ACHN (cell line): ENCODE measurements around the gene OTOF.
"Not testable (repeated sequence)": the region's sequence is repeated elsewhere in the genome, so short reads cannot be mapped to it uniquely, and the experiment has no call there.

Source experiments
- DNase-seq: peaks from one replicate; pipeline ENCODE4 v3.0.0-alpha.2; 2015
- in situ Hi-C: cut with HindIII; loops from 2 replicates; pipeline ENCODE4 v1.10.0; 2017; ENCODE audit warnings: low sequenced_read_pairs, low pct_ligation_motif_present, low pct_unique_long_range_greater_than_20kb

The OTOF gene

GRCh38 chr2:26471766-26472706 lies 5.9 kb downstream of the OTOF start:
- no peak for DNase-seq
- in situ Hi-C loops: no loop called here

GRCh38 chr2:26471289-26471688 lies 6.6 kb downstream of the OTOF start:
- in situ Hi-C loops: no loop called here
- no peak for DNase-seq

GRCh38 chr2:26470601-26471260 lies 7.2 kb downstream of the OTOF start:
- in situ Hi-C loops: no loop called here
- no peak for DNase-seq

- no peak for DNase-seq
- in situ Hi-C loops: no loop called here
These were observed 8.0 kb downstream of the OTOF start for GRCh38 chr2:26469955-26470354.

- peak; percentile 77 for DNase-seq
- in situ Hi-C loops: no loop called here
These were observed 8.7 kb downstream of the OTOF start for GRCh38 chr2:26469092-26469710.

GRCh38 chr2:26468544-26468943 lies 9.4 kb downstream of the OTOF start:
- DNase-seq, in situ Hi-C loops: not testable (repeated sequence)

- in situ Hi-C loops: no loop called here
- DNase-seq: no peak
These were observed 11.1 kb downstream of the OTOF start for GRCh38 chr2:26466662-26467310.

- in situ Hi-C loops: no loop called here
- DNase-seq: no peak
These were observed 11.9 kb downstream of the OTOF start for GRCh38 chr2:26465981-26466471.

GRCh38 chr2:26465266-26465925 lies 12.5 kb downstream of the OTOF start:
- in situ Hi-C loops: no loop called here
- DNase-seq: no peak

- DNase-seq: no peak
- in situ Hi-C loops: no loop called here
These were observed 13.3 kb downstream of the OTOF start for GRCh38 chr2:26464390-26465265.

- in situ Hi-C loops: no loop called here
- peak; percentile 28 for DNase-seq
These were observed 14.4 kb downstream of the OTOF start for GRCh38 chr2:26463244-26464192.

GRCh38 chr2:26462511-26463243 lies 15.2 kb downstream of the OTOF start:
- DNase-seq: peak; percentile 70
- in situ Hi-C loops: no loop called here

- no peak for DNase-seq
- in situ Hi-C loops: no loop called here
These were observed 15.8 kb downstream of the OTOF start for GRCh38 chr2:26462100-26462499.

GRCh38 chr2:26461601-26462023 lies 16.3 kb downstream of the OTOF start:
- DNase-seq: no peak
- in situ Hi-C loops: no loop called here

- DNase-seq: no peak
- in situ Hi-C loops: no loop called here
These were observed 17.3 kb downstream of the OTOF start for GRCh38 chr2:26460613-26461031.
